IMR-90 (cell line): ENCODE results near the gene SLC18B1. TPM values are rescaled to one million over a fixed set of nuclear protein-coding genes. Genes with fewer than 3 reads are reported as not detected.

Experiments used
- ATAC-seq: fragments of 200-7000 bp; cut with Tn5 transposase; 2 replicates; pipeline ENCODE4 v1.9.1; 2020; ENCODE audit warnings: low read depth, mild to moderate bottlenecking, moderate library complexity
- BruUV-seq: library from RNA; stranded (reverse); fragments of 400-500 nt; replicated peaks from 2 replicates; lab custom pipeline; 2021; lab: Mats Ljungman, UMichigan
- CTCF ChIA-PET: fragments of 300-600 bp; formaldehyde crosslinking; extraction: SDS; loops from one replicate; lab custom pipeline; 2021; ENCODE audit warnings: antibody characterized with exemption; lab: Yijun Ruan, JAX
- POLR2A ChIA-PET: fragments of 300-600 bp; sonication (Branson Sonifier 250); formaldehyde crosslinking; loops from one replicate; lab custom pipeline; 2022; ENCODE audit warnings: antibody characterized with exemption; ENCODE audit not compliant: unreplicated experiment; lab: Charles Lee
- DNase-seq: peaks from one replicate; pipeline ENCODE4 v3.0.0; 2013
- H2AFZ ChIP-seq: replicated peaks from 2 replicates; pipeline ENCODE3; 2013; ENCODE audit warnings: low read length, mild to moderate bottlenecking; ENCODE audit not compliant: poor library complexity
- H2AK5ac ChIP-seq: 2 replicates; pipeline ENCODE4 v1.6.1; 2013; ENCODE audit warnings: low read depth, low read length, inconsistent platforms
- H2AK9ac ChIP-seq: replicated peaks from 2 replicates; pipeline ENCODE3; 2013; ENCODE audit warnings: mild to moderate bottlenecking, low read depth, low read length, moderate library complexity; ENCODE audit not compliant: poor library complexity
- H2BK120ac ChIP-seq: 2 replicates; pipeline ENCODE4 v1.6.1; 2013; ENCODE audit warnings: low read depth, low read length, inconsistent platforms
- H2BK15ac ChIP-seq: 3 replicates; pipeline ENCODE4 v1.6.1; 2013; ENCODE audit warnings: low read depth, low read length, inconsistent platforms
- H2BK20ac ChIP-seq: 2 replicates; pipeline ENCODE4 v1.6.1; 2013; ENCODE audit warnings: low read depth, mild to moderate bottlenecking, inconsistent platforms, low read length, moderate library complexity
- H2BK5ac ChIP-seq: 2 replicates; pipeline ENCODE4 v1.6.1; 2013; ENCODE audit warnings: mild to moderate bottlenecking, low read depth, low read length, inconsistent platforms; ENCODE audit not compliant: poor library complexity, severe bottlenecking
- H3K14ac ChIP-seq: replicated peaks from 2 replicates; pipeline ENCODE4 v1.6.1; 2013; ENCODE audit warnings: low read depth, low read length, inconsistent platforms
- H3K18ac ChIP-seq: 2 replicates; pipeline ENCODE4 v1.6.1; 2013; ENCODE audit warnings: low read depth, low read length, control low read depth
- H3K23ac ChIP-seq: 2 replicates; pipeline ENCODE4 v1.6.1; 2013; ENCODE audit warnings: low read depth, low read length, inconsistent platforms
- H3K27ac ChIP-seq: 2 replicates; pipeline ENCODE4 v1.5.1; 2013; ENCODE audit warnings: mild to moderate bottlenecking, control low read depth, low read length; ENCODE audit not compliant: insufficient read depth
- H3K27me3 ChIP-seq: 2 replicates; pipeline ENCODE4 v1.6.1; 2013; ENCODE audit warnings: low read length; ENCODE audit not compliant: control insufficient read depth, insufficient read depth
- H3K36me3 ChIP-seq: 2 replicates; pipeline ENCODE4 v1.6.1; 2013; ENCODE audit warnings: low read length, mixed read lengths; ENCODE audit not compliant: control insufficient read depth, insufficient read depth
- H3K4ac ChIP-seq: 2 replicates; pipeline ENCODE4 v1.6.1; 2013; ENCODE audit warnings: low read depth, low read length, inconsistent platforms
- H3K4me1 ChIP-seq: 2 replicates; pipeline ENCODE4 v1.6.1; 2013; ENCODE audit warnings: low read length, mixed read lengths; ENCODE audit not compliant: control insufficient read depth, insufficient read depth
- H3K4me2 ChIP-seq: 2 replicates; pipeline ENCODE4 v1.6.1; 2013; ENCODE audit warnings: low read depth, mild to moderate bottlenecking, control low read depth, low read length, moderate library complexity
- H3K4me3 ChIP-seq: 2 replicates; pipeline ENCODE4 v1.5.1; 2013; ENCODE audit warnings: low read depth, mild to moderate bottlenecking, control low read depth, low read length, moderate library complexity; ENCODE audit not compliant: insufficient read depth
- H3K56ac ChIP-seq: 2 replicates; pipeline ENCODE4 v1.6.1; 2013; ENCODE audit warnings: low read length, inconsistent platforms; ENCODE audit not compliant: insufficient read depth; ENCODE audit errors: extremely low read depth
- H3K79me1 ChIP-seq, 2 experiments: 2 replicates each; pipeline ENCODE4 v1.6.1; 2013; ENCODE audit warnings: low read length in 2 of 2, inconsistent platforms in 1 of 2, low read depth in 1 of 2
- H3K9ac ChIP-seq: 2 replicates; pipeline ENCODE4 v1.6.1; 2013; ENCODE audit warnings: low read depth, low read length, control low read depth
- H3K9me1 ChIP-seq: 2 replicates; pipeline ENCODE4 v1.6.1; 2013; ENCODE audit warnings: low read length, inconsistent platforms; ENCODE audit not compliant: insufficient read depth
- H3K9me3 ChIP-seq: 2 replicates; pipeline ENCODE4 v1.6.1; 2013; ENCODE audit warnings: low read length; ENCODE audit not compliant: control insufficient read depth, insufficient read depth
- H4K20me1 ChIP-seq: 2 replicates; pipeline ENCODE4 v1.6.1; 2013; ENCODE audit warnings: low read length, inconsistent platforms; ENCODE audit not compliant: insufficient read depth
- H4K5ac ChIP-seq: 2 replicates; pipeline ENCODE4 v1.6.1; 2013; ENCODE audit warnings: mild to moderate bottlenecking, low read depth, low read length, control low read depth
- H4K8ac ChIP-seq, 2 experiments: 2 replicates each; pipeline ENCODE4 v1.6.1; 2013; ENCODE audit warnings: low read depth in 2 of 2, low read length in 2 of 2, control low read depth in 1 of 2, inconsistent platforms in 1 of 2
- H4K91ac ChIP-seq: 2 replicates; pipeline ENCODE4 v1.6.1; 2013; ENCODE audit warnings: low read depth, low read length, inconsistent platforms; ENCODE audit not compliant: insufficient read depth
- BHLHE40 ChIP-seq: fragments of 150-350 bp; IDR thresholded peaks from 2 replicates; pipeline ENCODE4 v1.6.1; 2016; ENCODE audit warnings: mild to moderate bottlenecking, low read depth, low read length
- CEBPB ChIP-seq: IDR thresholded peaks from 2 replicates; pipeline ENCODE4 v1.6.1; 2012; ENCODE audit warnings: low read depth, low read length, improper control_type of control experiment
- CHD1 ChIP-seq: IDR thresholded peaks from 2 replicates; pipeline ENCODE4 v1.6.1; 2012; ENCODE audit warnings: low read depth, low read length, improper control_type of control experiment
- ELK1 ChIP-seq: fragments of 150-350 bp; IDR thresholded peaks from 2 replicates; pipeline ENCODE4 v1.6.1; 2016; ENCODE audit warnings: low read depth, mild to moderate bottlenecking, low read length, moderate library complexity, borderline replicate concordance
- FOS ChIP-seq: fragments of 150-350 bp; IDR thresholded peaks from 2 replicates; pipeline ENCODE4 v1.6.1; 2016; ENCODE audit warnings: low read depth, low read length
- MAFK ChIP-seq: IDR thresholded peaks from 2 replicates; pipeline ENCODE4 v1.6.1; 2012; ENCODE audit warnings: low read depth, low read length, improper control_type of control experiment
- MAZ ChIP-seq: IDR thresholded peaks from 2 replicates; pipeline ENCODE4 v1.6.1; 2012; ENCODE audit warnings: low read depth, mild to moderate bottlenecking, low read length, improper control_type of control experiment, moderate library complexity, borderline replicate concordance
- MXI1 ChIP-seq: IDR thresholded peaks from 2 replicates; pipeline ENCODE4 v1.6.1; 2012; ENCODE audit warnings: low read depth, mild to moderate bottlenecking, low read length, moderate library complexity, borderline replicate concordance
- NFE2L2 ChIP-seq: fragments of 150-350 bp; IDR thresholded peaks from 2 replicates; pipeline ENCODE4 v1.6.1; 2016; ENCODE audit warnings: low read depth, mild to moderate bottlenecking, low read length
- POLR2A ChIP-seq: IDR thresholded peaks from 2 replicates; pipeline ENCODE4 v1.6.1; 2012; ENCODE audit warnings: mild to moderate bottlenecking, low read depth, low read length
- RAD21 ChIP-seq: IDR thresholded peaks from 2 replicates; pipeline ENCODE4 v1.6.1; 2012; ENCODE audit warnings: low read length, improper control_type of control experiment
- RCOR1 ChIP-seq: IDR thresholded peaks from 2 replicates; pipeline ENCODE4 v1.6.1; 2012; ENCODE audit warnings: mild to moderate bottlenecking, low read length, improper control_type of control experiment; ENCODE audit not compliant: insufficient replicate concordance
- RFX5 ChIP-seq: IDR thresholded peaks from 2 replicates; pipeline ENCODE4 v1.8.0; 2012; ENCODE audit warnings: low read depth, mild to moderate bottlenecking, low read length, moderate library complexity
- SMC3 ChIP-seq: fragments of 150-350 bp; IDR thresholded peaks from 2 replicates; pipeline ENCODE4 v1.6.1; 2016; ENCODE audit warnings: low read depth, mild to moderate bottlenecking, antibody characterized with exemption, low read length, moderate library complexity
- WGBS, 2 experiments: methylation state at CpG; one replicate each; pipeline versions ENCODE4 v1.1.5 to v1.1.7; 2013; ENCODE audit warnings: missing lambda C conversion rate in 2 of 2; ENCODE audit not compliant: insufficient read length in 1 of 2; ENCODE audit errors: extremely low coverage in 2 of 2; 5-methylcytosine and 5-hydroxymethylcytosine counted together
- dilution Hi-C: fragments of 300-500 bp; cut with HindIII; formaldehyde crosslinking; loops from one replicate; pipeline ENCODE4 v1.14.3; 2018; ENCODE audit warnings: low sequenced_read_pairs; ENCODE audit not compliant: unreplicated experiment
- in situ Hi-C: fragments of 300-500 bp; cut with MboI; formaldehyde crosslinking; loops from 3 replicates; pipeline ENCODE4 v1.14.3; 2019; ENCODE audit warnings: low sequenced_read_pairs, inconsistent platforms, mixed read lengths
- intact Hi-C: fragments of 100-400 bp; cut with micrococcal nuclease; formaldehyde crosslinking; loops from 2 replicates; pipeline ENCODE4 v1.10.0; 2022
- polyA plus RNA-seq, 3 experiments: library from polyadenylated mRNA; depleted of rRNA; stranded (reverse); fragments of >200 nt; gene quantifications; 2 replicates each; pipeline ENCODE4 v1.2.3, GENCODE V29; 2012; ENCODE audit warnings: low replicate concordance in 1 of 3
- total RNA-seq: library from RNA; depleted of rRNA; stranded (reverse); fragments of >200 nt; gene quantifications from 2 replicates; pipeline ENCODE4 v1.2.3, GENCODE V29; 2012
- TF ChIP-seq, protein P1 (sequence below): fragments of 150-350 bp; IDR thresholded peaks from 2 replicates; pipeline ENCODE4 v1.6.1; 2017; ENCODE audit warnings: mild to moderate bottlenecking, antibody characterized with exemption, low read length, low read depth
- TF ChIP-seq, protein P2 (sequence below): conservative IDR thresholded peaks from 2 replicates; pipeline ENCODE4 v1.5.1; 2012; ENCODE audit warnings: mild to moderate bottlenecking, low read depth, low read length, improper control_type of control experiment

The SLC18B1 gene
- total and polyA plus RNA-seq, 2 of the 4 experiments (the other 2 are of a cell fraction): 2.4 to 2.5 TPM

DNA sequence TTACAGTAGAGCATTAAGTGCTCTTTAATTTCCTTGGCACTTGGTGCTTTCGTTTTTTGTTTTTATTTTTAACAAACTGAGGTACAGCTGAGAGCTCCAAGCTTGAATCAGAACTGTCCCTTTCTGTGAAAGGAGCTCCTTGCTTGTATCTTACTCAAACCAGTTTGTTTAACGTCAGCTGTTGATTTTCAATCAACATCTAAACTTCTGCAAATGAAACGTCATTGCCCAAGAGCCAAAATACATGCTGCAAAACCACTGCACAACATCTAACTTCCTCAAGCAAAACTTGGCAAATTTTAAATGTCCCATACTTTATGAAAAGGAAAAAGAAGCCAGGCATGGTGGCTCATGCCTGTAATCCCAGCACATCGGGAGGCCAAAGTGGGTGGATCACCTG, 55.9 kb downstream of the SLC18B1 start:
- ChIA-PET POLR2A (no interaction called here), CTCF (interaction anchor here (0.6 kb wide), 1 partner anchor 464 kb away, joined by 3 read pairs; no protein-coding TSS in a partner anchor)
- H3K36me3 ChIP-seq: no peaks in the 10 kb centered on the region
- H2BK15ac ChIP-seq: no peak overlapping the region
- TF ChIP-seq, protein P1, sequence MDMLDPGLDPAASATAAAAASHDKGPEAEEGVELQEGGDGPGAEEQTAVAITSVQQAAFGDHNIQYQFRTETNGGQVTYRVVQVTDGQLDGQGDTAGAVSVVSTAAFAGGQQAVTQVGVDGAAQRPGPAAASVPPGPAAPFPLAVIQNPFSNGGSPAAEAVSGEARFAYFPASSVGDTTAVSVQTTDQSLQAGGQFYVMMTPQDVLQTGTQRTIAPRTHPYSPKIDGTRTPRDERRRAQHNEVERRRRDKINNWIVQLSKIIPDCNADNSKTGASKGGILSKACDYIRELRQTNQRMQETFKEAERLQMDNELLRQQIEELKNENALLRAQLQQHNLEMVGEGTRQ: no peak
- no peak for TF ChIP-seq RCOR1
- TF ChIP-seq, protein P2, sequence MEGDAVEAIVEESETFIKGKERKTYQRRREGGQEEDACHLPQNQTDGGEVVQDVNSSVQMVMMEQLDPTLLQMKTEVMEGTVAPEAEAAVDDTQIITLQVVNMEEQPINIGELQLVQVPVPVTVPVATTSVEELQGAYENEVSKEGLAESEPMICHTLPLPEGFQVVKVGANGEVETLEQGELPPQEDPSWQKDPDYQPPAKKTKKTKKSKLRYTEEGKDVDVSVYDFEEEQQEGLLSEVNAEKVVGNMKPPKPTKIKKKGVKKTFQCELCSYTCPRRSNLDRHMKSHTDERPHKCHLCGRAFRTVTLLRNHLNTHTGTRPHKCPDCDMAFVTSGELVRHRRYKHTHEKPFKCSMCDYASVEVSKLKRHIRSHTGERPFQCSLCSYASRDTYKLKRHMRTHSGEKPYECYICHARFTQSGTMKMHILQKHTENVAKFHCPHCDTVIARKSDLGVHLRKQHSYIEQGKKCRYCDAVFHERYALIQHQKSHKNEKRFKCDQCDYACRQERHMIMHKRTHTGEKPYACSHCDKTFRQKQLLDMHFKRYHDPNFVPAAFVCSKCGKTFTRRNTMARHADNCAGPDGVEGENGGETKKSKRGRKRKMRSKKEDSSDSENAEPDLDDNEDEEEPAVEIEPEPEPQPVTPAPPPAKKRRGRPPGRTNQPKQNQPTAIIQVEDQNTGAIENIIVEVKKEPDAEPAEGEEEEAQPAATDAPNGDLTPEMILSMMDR: no peak
- no peak for TF ChIP-seq NFE2L2
- TF ChIP-seq MAZ: no peak
- TF ChIP-seq CHD1: no peak
- TF ChIP-seq MAFK: no peak
- no peak for TF ChIP-seq BHLHE40
- no peak for TF ChIP-seq FOS
- TF ChIP-seq CEBPB: no peak
- TF ChIP-seq ELK1: no peak
- TF ChIP-seq POLR2A: no peak
- TF ChIP-seq RAD21: no peak
- no peak for TF ChIP-seq RFX5
- no peak for TF ChIP-seq MXI1
- TF ChIP-seq SMC3: no peak
- peaks cover 1% of the 10 kb centered on the region; the same call in 1 of the 2 replicates for H3K4me1 ChIP-seq
- no peak overlapping the region for H4K91ac ChIP-seq
- dilution Hi-C loops: no loop called here
- no peaks in the 10 kb centered on the region for H3K9me1 ChIP-seq
- H4K20me1 ChIP-seq: no peaks in the 10 kb centered on the region
- H3K4me3 ChIP-seq: no peak overlapping the region
- no peak overlapping the region for H4K5ac ChIP-seq
- no peak overlapping the region for H3K56ac ChIP-seq
- no peak overlapping the region for H2AK5ac ChIP-seq
- no peak overlapping the region for H3K23ac ChIP-seq
- WGBS, 2 experiments: 33% methylated on average over 1 of the region's 4 CpGs; no CpG with 5 or more reads in 1 of the 2 experiments
- H3K4me2 ChIP-seq: no peak overlapping the region
- no peak overlapping the region for H3K4ac ChIP-seq
- H2AK9ac ChIP-seq: no peak overlapping the region
- H3K79me1 ChIP-seq: no peaks in the 10 kb centered on the region
- ATAC-seq (no peak), DNase-seq (no peak)
- H2BK5ac ChIP-seq: no peak overlapping the region
- H3K27ac ChIP-seq: no peak overlapping the region
- H3K27me3 ChIP-seq: peaks cover 3% of the 10 kb centered on the region; the same call in 1 of the 2 replicates
- no peaks in the 10 kb centered on the region for H3K9me3 ChIP-seq
- H2AFZ ChIP-seq: no peak overlapping the region
- no peak overlapping the region for H3K14ac ChIP-seq
- no peak overlapping the region for H2BK120ac ChIP-seq
- no peak overlapping the region for H3K18ac ChIP-seq
- no peak overlapping the region for H2BK20ac ChIP-seq
- BruUV-seq: no TSS peak
- intact Hi-C loops: no loop called here
- H3K9ac ChIP-seq: no peak overlapping the region
- no peak overlapping the region for H4K8ac ChIP-seq
- in situ Hi-C loops: no loop called here
